Hepatocyte (in vitro differentiated cells): ENCODE results near the gene NFATC4. TPM values are rescaled to one million over a fixed set of nuclear protein-coding genes. Genes with fewer than 3 reads are reported as not detected.

Experiments
- DNase-seq: peaks from one replicate; pipeline ENCODE4 v3.0.0-alpha.2; 2016; ENCODE audit warnings: low spot score
- H2AFZ ChIP-seq: fragments of 200-600 bp; sonication (generic); 2 replicates; pipeline ENCODE4 v1.6.0; 2016; ENCODE audit warnings: antibody characterized with exemption, mild to moderate bottlenecking
- H3K27ac ChIP-seq: fragments of 200-600 bp; sonication (generic); 2 replicates; pipeline ENCODE4 v1.5.1; 2016; ENCODE audit warnings: mild to moderate bottlenecking
- H3K27me3 ChIP-seq: fragments of 200-600 bp; sonication (generic); 2 replicates; pipeline ENCODE4 v1.6.1; 2016
- H3K36me3 ChIP-seq: fragments of 200-600 bp; sonication (generic); replicated peaks from 2 replicates; pipeline ENCODE4 v1.5.1; 2016; ENCODE audit warnings: low read depth; ENCODE audit not compliant: insufficient read depth
- H3K4me1 ChIP-seq: fragments of 200-600 bp; sonication (generic); 2 replicates; pipeline ENCODE4 v1.5.1; 2016; ENCODE audit warnings: mild to moderate bottlenecking, moderate library complexity; ENCODE audit not compliant: insufficient read depth
- H3K4me2 ChIP-seq: fragments of 200-600 bp; sonication (generic); 2 replicates; pipeline ENCODE4 v1.6.0; 2016
- H3K4me3 ChIP-seq: fragments of 200-600 bp; sonication (generic); 2 replicates; pipeline ENCODE4 v1.5.1; 2016; ENCODE audit warnings: mild to moderate bottlenecking
- H3K79me2 ChIP-seq: fragments of 200-600 bp; sonication (generic); 2 replicates; pipeline ENCODE4 v1.6.0; 2017; ENCODE audit warnings: mild to moderate bottlenecking
- H3K9me2 ChIP-seq: fragments of 200-600 bp; sonication (generic); replicated peaks from 2 replicates; pipeline ENCODE4 v1.6.0; 2017; ENCODE audit warnings: mild to moderate bottlenecking; ENCODE audit not compliant: insufficient read depth
- H3K9me3 ChIP-seq: fragments of 200-600 bp; sonication (generic); 2 replicates; pipeline ENCODE4 v1.5.1; 2016; ENCODE audit warnings: low read depth, mild to moderate bottlenecking
- H4K20me1 ChIP-seq: fragments of 200-600 bp; sonication (generic); 2 replicates; pipeline ENCODE4 v1.6.0; 2016; ENCODE audit warnings: mild to moderate bottlenecking; ENCODE audit not compliant: insufficient read depth, poor library complexity, severe bottlenecking
- CTCF ChIP-seq: fragments of 200-600 bp; sonication (generic); IDR thresholded peaks from 2 replicates; pipeline ENCODE4 v1.5.1; 2016; ENCODE audit warnings: antibody characterized with exemption, mild to moderate bottlenecking; ENCODE audit not compliant: poor library complexity
- EZH2 ChIP-seq: fragments of 200-600 bp; sonication (generic); IDR thresholded peaks from 2 replicates; pipeline ENCODE4 v1.6.1; 2016; ENCODE audit warnings: antibody characterized with exemption, mild to moderate bottlenecking, borderline replicate concordance
- EZH2phosphoT487 ChIP-seq: fragments of 200-600 bp; sonication (generic); IDR thresholded peaks from one replicate; pipeline ENCODE4 v1.6.1; 2018; ENCODE audit warnings: antibody characterized with exemption, mild to moderate bottlenecking, low read depth, moderate library complexity; ENCODE audit not compliant: unreplicated experiment, severe bottlenecking
- WGBS: methylation state at CpG from one replicate; pipeline ENCODE4 v1.1.6; 2016; ENCODE audit warnings: low lambda C conversion rate; ENCODE audit errors: missing lambda C conversion rate; 5-methylcytosine and 5-hydroxymethylcytosine counted together
- polyA plus RNA-seq: library from polyadenylated mRNA; unstranded; fragments of >200 nt; fragmentation: Nextera tagmentation; extraction: Ambion mirVana; gene quantifications from 2 replicates; pipeline ENCODE4 v1.2.1, GENCODE V29; 2016
- total RNA-seq: library from RNA; depleted of rRNA; stranded (reverse); fragments of >200 nt; gene quantifications from 2 replicates; pipeline ENCODE4 v1.2.3, GENCODE V29; 2014

NFATC4 gene
- total and polyA plus RNA-seq, 2 experiments from 2014 or later: 37.8 to 68.8 TPM

GRCh38 chr14:24407608-24408325, 39.8 kb downstream of the NFATC4 start:
- H3K79me2 ChIP-seq: peaks cover 46% of the 10 kb centered on the region
- H3K36me3 ChIP-seq: no peaks in the 10 kb centered on the region
- H3K4me3 ChIP-seq: no peak overlapping the region
- peaks cover 14% of the 10 kb centered on the region for H4K20me1 ChIP-seq
- H3K27me3 ChIP-seq: no peaks in the 10 kb centered on the region
- no peak overlapping the region for H3K27ac ChIP-seq
- peaks cover 21% of the 10 kb centered on the region for H3K4me1 ChIP-seq
- no peak for TF ChIP-seq CTCF
- TF ChIP-seq EZH2phosphoT487: no peak
- TF ChIP-seq EZH2: no peak
- no peaks in the 10 kb centered on the region for H3K9me2 ChIP-seq
- no peaks in the 10 kb centered on the region for H3K9me3 ChIP-seq
- no peak overlapping the region for H3K4me2 ChIP-seq
- WGBS: 96% methylated on average over 16 of the region's 18 CpGs
- no peak for DNase-seq
- H2AFZ ChIP-seq: no peak overlapping the region

GRCh38 chr14:24408764-24409163, 40.8 kb downstream of the NFATC4 start:
- WGBS: 85% methylated on average over 3 of the region's 3 CpGs
- no peaks in the 10 kb centered on the region for H3K36me3 ChIP-seq

GRCh38 chr14:24409192-24409591, 41.2 kb downstream of the NFATC4 start:
- Histone ChIP-seq H3K27me3 (no peaks in the 10 kb centered on the region), H4K20me1 (peaks cover 6% of the 10 kb centered on the region), H3K27ac (no peak overlapping the region), H3K36me3 (no peaks in the 10 kb centered on the region), H3K9me3 (no peaks in the 10 kb centered on the region), H3K4me1 (peaks cover 6% of the 10 kb centered on the region), H3K79me2 (peaks cover 32% of the 10 kb centered on the region), H3K4me2 (no peak overlapping the region), H3K4me3 (no peak overlapping the region), H2AFZ (no peak overlapping the region), H3K9me2 (no peaks in the 10 kb centered on the region)
- DNase-seq: no peak
- 91% methylated on average over 6 of the region's 6 CpGs for WGBS
- TF ChIP-seq EZH2 (no peak), CTCF (no peak)

More at GRCh38 chr14:24408764-24409163, 40.8 kb downstream of the NFATC4 start:
- no peak overlapping the region for H3K27ac ChIP-seq
- H4K20me1 ChIP-seq: peaks cover 10% of the 10 kb centered on the region
- H3K4me1 ChIP-seq: peaks cover 11% of the 10 kb centered on the region
- no peaks in the 10 kb centered on the region for H3K9me2 ChIP-seq
- no peak overlapping the region for H3K4me2 ChIP-seq
- no peak overlapping the region for H3K4me3 ChIP-seq
- H2AFZ ChIP-seq: no peak overlapping the region
- peaks cover 36% of the 10 kb centered on the region for H3K79me2 ChIP-seq
- no peaks in the 10 kb centered on the region for H3K27me3 ChIP-seq
- TF ChIP-seq EZH2phosphoT487 (no peak), CTCF (no peak), EZH2 (no peak)
- H3K9me3 ChIP-seq: no peaks in the 10 kb centered on the region
- no peak for DNase-seq

GRCh38 chr14:24409956-24410355, 42.0 kb downstream of the NFATC4 start:
- Histone ChIP-seq H3K27me3 (no peaks in the 10 kb centered on the region), H3K9me2 (no peaks in the 10 kb centered on the region), H2AFZ (no peak overlapping the region), H4K20me1 (no peaks in the 10 kb centered on the region), H3K27ac (no peak overlapping the region), H3K4me3 (no peak overlapping the region), H3K4me2 (no peak overlapping the region), H3K9me3 (no peaks in the 10 kb centered on the region), H3K36me3 (no peaks in the 10 kb centered on the region), H3K4me1 (no peaks in the 10 kb centered on the region), H3K79me2 (peaks cover 24% of the 10 kb centered on the region)
- no peak for DNase-seq
- TF ChIP-seq EZH2phosphoT487 (no peak), EZH2 (no peak)
- WGBS: 97% methylated on average over 10 of the region's 10 CpGs
